HepG2 (cell line): ENCODE measurements around the gene FXYD6. TPM values are rescaled to one million over a fixed set of nuclear protein-coding genes. Genes with fewer than 3 reads are reported as not detected.

Source experiments
- ATAC-seq: fragments of 200-7000 bp; cut with Tn5 transposase; 3 replicates; pipeline ENCODE4 v1.9.1; 2020; ENCODE audit warnings: mild to moderate bottlenecking, moderate library complexity
- BruUV-seq: library from RNA; stranded (reverse); fragments of 400-500 nt; replicated peaks from 2 replicates; lab custom pipeline; 2021; lab: Mats Ljungman, UMichigan
- CTCF ChIA-PET: fragments of 300-600 bp; formaldehyde crosslinking; extraction: SDS; loops from one replicate; lab custom pipeline; 2021; ENCODE audit warnings: low total read pairs, inconsistent platforms, low intra/inter-chr PET ratio; lab: Yijun Ruan, JAX
- POLR2A ChIA-PET: fragments of 350-600 bp; sonication (Branson Sonifier 250); formaldehyde crosslinking; loops from one replicate; lab custom pipeline; 2020; ENCODE audit warnings: antibody characterized with exemption, inconsistent platforms; lab: Yijun Ruan, JAX
- DNase-seq: peaks from one replicate; pipeline ENCODE4 v3.0.0-alpha.2; 2015; ENCODE audit warnings: low spot score
- FAIRE-seq: peaks from 3 replicates; lab custom pipeline; 2011; peaks lifted over from hg19 to GRCh38; lab: Jason Lieb, UNC
- H2AFZ ChIP-seq: one replicate; pipeline ENCODE4 v1.6.1; 2011; ENCODE audit warnings: low read length, inconsistent platforms
- H3K27ac ChIP-seq: fragments of 300-600 bp; 3 replicates; pipeline ENCODE4 v1.8.0; 2011; ENCODE audit warnings: mixed run types, mild to moderate bottlenecking, mixed read lengths, low read length, inconsistent platforms; ENCODE audit not compliant: insufficient read depth; ENCODE audit errors: extremely low read length
- H3K27me3 ChIP-seq, 2 experiments: fragments of 200-600 bp in 1 of 2; 2 replicates in 1 of 2; 3 replicates in 1 of 2; pipeline versions ENCODE4 v1.6.0 to v1.8.0; 2011; ENCODE audit warnings: low read length in 2 of 2, mild to moderate bottlenecking in 2 of 2, moderate library complexity in 2 of 2, inconsistent platforms in 1 of 2; ENCODE audit not compliant: insufficient read depth in 2 of 2, control insufficient read depth in 1 of 2
- H3K36me3 ChIP-seq, 2 experiments: fragments of 200-600 bp in 1 of 2; replicated peaks in 1 of 2; 2 replicates in 1 of 2; 3 replicates in 1 of 2; pipeline versions ENCODE4 v1.5.1 to v1.8.0; 2011; ENCODE audit warnings: low read length in 2 of 2, inconsistent platforms in 1 of 2; ENCODE audit not compliant: insufficient read depth in 2 of 2, control insufficient read depth in 1 of 2
- H3K4me1 ChIP-seq: 2 replicates; pipeline ENCODE4 v1.5.1; 2012; ENCODE audit warnings: low read length, inconsistent platforms; ENCODE audit not compliant: insufficient read depth
- H3K4me2 ChIP-seq: 2 replicates; pipeline ENCODE4 v1.6.0; 2011; ENCODE audit warnings: low read depth, low read length, inconsistent platforms
- H3K4me3 ChIP-seq, 3 experiments: fragments of 200-600 bp in 1 of 3; sonication (generic), shearing (Covaris generic) in 1 of 3; replicated peaks in 1 of 3; 2 replicates each; pipeline ENCODE4 v1.5.1; 2011 to 2016; ENCODE audit warnings: low read length in 3 of 3, inconsistent platforms in 2 of 3, low read depth in 2 of 3, mild to moderate bottlenecking in 2 of 3, control low read depth in 1 of 3, mixed read lengths in 1 of 3; ENCODE audit not compliant: insufficient read depth in 1 of 3
- H3K79me2 ChIP-seq: one replicate; pipeline ENCODE4 v1.6.1; 2011; ENCODE audit warnings: low read length, inconsistent platforms; ENCODE audit not compliant: insufficient read depth
- H3K9ac ChIP-seq: 2 replicates; pipeline ENCODE4 v1.6.0; 2011; ENCODE audit warnings: mild to moderate bottlenecking, low read depth, low read length, inconsistent platforms; ENCODE audit not compliant: insufficient read depth
- H3K9me3 ChIP-seq: 2 replicates; pipeline ENCODE4 v1.5.1; 2012; ENCODE audit warnings: mild to moderate bottlenecking, low read length
- H4K20me1 ChIP-seq: 2 replicates; pipeline ENCODE4 v1.6.0; 2011; ENCODE audit warnings: inconsistent platforms, mild to moderate bottlenecking, low read length, moderate library complexity; ENCODE audit not compliant: insufficient read depth
- CBFB ChIP-seq: sonication (generic); formaldehyde crosslinking; IDR thresholded peaks from 2 replicates; pipeline ENCODE4 v1.4.0; 2020; ENCODE audit warnings: missing genetic modification reagents
- HBP1 ChIP-seq: IDR thresholded peaks from 2 replicates; pipeline ENCODE4 v1.6.1; 2016; ENCODE audit warnings: low read depth, control low read depth
- IRX3 ChIP-seq: sonication (generic); formaldehyde crosslinking; IDR thresholded peaks from 2 replicates; pipeline ENCODE4 v1.8.1; 2023; ENCODE audit warnings: mild to moderate bottlenecking, low read depth, missing genetic modification reagents, borderline replicate concordance
- KIAA2018 ChIP-seq: sonication (generic); formaldehyde crosslinking; IDR thresholded peaks from 2 replicates; pipeline ENCODE4 v1.5.0; 2020; ENCODE audit warnings: mild to moderate bottlenecking, missing genetic modification reagents, borderline replicate concordance
- LBX2 ChIP-seq: sonication (generic); formaldehyde crosslinking; IDR thresholded peaks from 2 replicates; pipeline ENCODE4 v1.5.0; 2020; ENCODE audit warnings: missing genetic modification reagents, mild to moderate bottlenecking, borderline replicate concordance
- POLR2AphosphoS2 ChIP-seq: IDR thresholded peaks from 2 replicates; pipeline ENCODE4 v1.6.1; 2011; ENCODE audit warnings: low read depth, low read length, improper control_type of control experiment
- TIGD3 ChIP-seq: sonication (generic); formaldehyde crosslinking; IDR thresholded peaks from 2 replicates; pipeline ENCODE4 v1.5.1; 2020; ENCODE audit warnings: mild to moderate bottlenecking, missing genetic modification reagents, borderline replicate concordance
- ZNF331 ChIP-seq: sonication (generic); formaldehyde crosslinking; IDR thresholded peaks from 2 replicates; pipeline ENCODE4 v1.4.0; 2020; ENCODE audit warnings: missing genetic modification reagents
- ZNF580 ChIP-seq: IDR thresholded peaks from 2 replicates; pipeline ENCODE4 v1.6.1; 2016; ENCODE audit warnings: low read depth, borderline replicate concordance
- ZNF782 ChIP-seq: sonication (generic); formaldehyde crosslinking; IDR thresholded peaks from 2 replicates; pipeline ENCODE4 v1.4.0; 2020; ENCODE audit warnings: missing genetic modification reagents, mild to moderate bottlenecking, borderline replicate concordance
- ZNF792 ChIP-seq: IDR thresholded peaks from 2 replicates; pipeline ENCODE4 v1.6.1; 2016
- WGBS: methylation state at CpG from one replicate; pipeline ENCODE4 v1.1.6; 2017; ENCODE audit warnings: low lambda C conversion rate; 5-methylcytosine and 5-hydroxymethylcytosine counted together
- in situ Hi-C: cut with HindIII; loops from 2 replicates; pipeline ENCODE4 v1.10.0; 2017; ENCODE audit warnings: low pct_unique_long_range_greater_than_20kb; ENCODE audit not compliant: extremely low pct_ligation_motif_present
- intact Hi-C: fragments of 100-400 bp; cut with micrococcal nuclease; formaldehyde crosslinking; loops from one replicate; pipeline ENCODE4 v1.10.0; 2022; ENCODE audit not compliant: unreplicated experiment
- polyA plus RNA-seq, 8 experiments: library from polyadenylated mRNA; depleted of rRNA in 3 of 8; stranded (reverse) in 7 of 8; unstranded in 1 of 8; fragments of >200 nt; fragmentation: Illumina TruSeq in 4 of 8; extraction: Trizol in 4 of 8; gene quantifications; 2 replicates each; pipeline versions ENCODE4 v1.2.1 to v1.2.3, GENCODE V29; 2011 to 2016; ENCODE audit warnings: low read depth in 4 of 8, missing spikeins in 1 of 8, mixed read lengths in 1 of 8; ENCODE audit not compliant: insufficient read depth in 1 of 8
- total RNA-seq, 5 experiments: library from RNA; depleted of rRNA; stranded (reverse); fragments of >200 nt; fragmentation: Illumina TruSeq; extraction: Trizol; gene quantifications; 2 replicates each; pipeline ENCODE4 v1.2.3, GENCODE V29; 2016; ENCODE audit warnings: low read depth in 1 of 5

The FXYD6 gene
- total and polyA plus RNA-seq, 2 of the 13 experiments (the other 11 are each of a cell fraction or from before 2014, with no cell fraction given) = not detected

GRCh38 chr11:117851106-117851505 is 25.4 kb downstream of the FXYD6 start:
- H3K79me2 ChIP-seq = no peaks in the 10 kb centered on the region
- ATAC-seq = no peak
- H3K4me3 ChIP-seq = no peak overlapping the region
- DNase-seq = no peak
- no peak overlapping the region for H3K27ac ChIP-seq
- no peak overlapping the region for H3K9ac ChIP-seq
- no TSS peak for BruUV-seq
- TF ChIP-seq TIGD3 (CRISPR knock-in tag) = no peak
- TF ChIP-seq POLR2AphosphoS2 = no peak
- TF ChIP-seq KIAA2018 (CRISPR knock-in tag) = no peak
- TF ChIP-seq ZNF331 (CRISPR knock-in tag) = no peak
- TF ChIP-seq ZNF792 (CRISPR knock-in tag) = no peak
- no peak for TF ChIP-seq IRX3
- no peak for TF ChIP-seq CBFB (CRISPR knock-in tag)
- TF ChIP-seq HBP1 (CRISPR knock-in tag) = no peak
- TF ChIP-seq LBX2 (CRISPR knock-in tag) = no peak
- no peak for TF ChIP-seq ZNF580 (CRISPR knock-in tag)
- no peak for TF ChIP-seq ZNF782
- CTCF ChIA-PET = no interaction called here
- POLR2A ChIA-PET = no interaction called here
- H3K27me3 ChIP-seq = peaks cover 1 to 23% of the 10 kb centered on the region in 2 experiments; a peak in 3 of 5 replicates
- intact Hi-C loops = no loop called here
- FAIRE-seq = no peak
- 33% methylated on average over 3 of the region's 3 CpGs for WGBS
- H3K36me3 ChIP-seq = no peaks in the 10 kb centered on the region
- no peaks in the 10 kb centered on the region for H3K9me3 ChIP-seq
- in situ Hi-C loops = no loop called here
- no peaks in the 10 kb centered on the region for H3K4me1 ChIP-seq
- no peaks in the 10 kb centered on the region for H4K20me1 ChIP-seq
- H3K4me2 ChIP-seq = no peak overlapping the region
- no peak overlapping the region for H2AFZ ChIP-seq
